Mesothelial cell of epicardium (in vitro differentiated cells): ENCODE measurements around the gene NAMPT. TPM values are rescaled to one million over a fixed set of nuclear protein-coding genes. Genes with fewer than 3 reads are reported as not detected.

Experiments used
- DNase-seq, 2 experiments: peaks; one replicate each; pipeline ENCODE4 v3.0.0; 2021; ENCODE audit warnings: low spot score in 2 of 2; ENCODE audit not compliant: unreplicated experiment in 2 of 2
- H3K27ac Mint-ChIP-seq: 2 replicates; pipeline ENCODE4 v1.8.0; 2021; ENCODE audit warnings: mixed read lengths
- H3K27me3 Mint-ChIP-seq: 2 replicates; pipeline ENCODE4 v1.8.0; 2021; ENCODE audit warnings: low read depth, mixed read lengths
- H3K36me3 Mint-ChIP-seq: 2 replicates; pipeline ENCODE4 v1.8.0; 2021; ENCODE audit warnings: mixed read lengths
- H3K4me1 Mint-ChIP-seq: 2 replicates; pipeline ENCODE4 v1.8.0; 2021; ENCODE audit warnings: mixed read lengths
- H3K4me3 Mint-ChIP-seq: 2 replicates; pipeline ENCODE4 v1.8.0; 2021; ENCODE audit warnings: mild to moderate bottlenecking, moderate library complexity, mixed read lengths
- H3K9me3 Mint-ChIP-seq: 2 replicates; pipeline ENCODE4 v1.8.0; 2021; ENCODE audit warnings: mixed read lengths
- CTCF ChIP-seq: fragments of 200-600 bp; sonication (generic); IDR thresholded peaks from one replicate; pipeline ENCODE4 v1.5.0; 2021; ENCODE audit warnings: antibody characterized with exemption; ENCODE audit not compliant: unreplicated experiment
- total RNA-seq: library from RNA; stranded (reverse); gene quantifications from 3 replicates; pipeline ENCODE4 v1.2.1, GENCODE V29; 2021

The NAMPT gene
- total RNA-seq, 1 donor from 2014 or later = 53.9 TPM

GRCh38 chr7:106222545-106222944 lies 62.2 kb downstream of the NAMPT start:
- no peak for DNase-seq
- TF ChIP-seq CTCF = no peak
- Mint-ChIP-seq H3K36me3 (no peaks in the 10 kb centered on the region), H3K4me1 (no peaks in the 10 kb centered on the region), H3K27me3 (peaks cover 2% of the 10 kb centered on the region), H3K9me3 (peaks cover 2% of the 10 kb centered on the region), H3K27ac (no peak overlapping the region), H3K4me3 (no peak overlapping the region)

GRCh38 chr7:106220307-106220706 lies 64.5 kb downstream of the NAMPT start:
- Mint-ChIP-seq H3K27me3 (peaks cover 2% of the 10 kb centered on the region), H3K36me3 (no peaks in the 10 kb centered on the region), H3K9me3 (no peaks in the 10 kb centered on the region), H3K4me1 (peaks cover 14% of the 10 kb centered on the region), H3K4me3 (no peak overlapping the region), H3K27ac (no peak overlapping the region)
- DNase-seq = no peak
- TF ChIP-seq CTCF = no peak

- Mint-ChIP-seq H3K4me1 (peaks cover 14% of the 10 kb centered on the region), H3K27me3 (peaks cover 2% of the 10 kb centered on the region), H3K27ac (no peak overlapping the region), H3K36me3 (no peaks in the 10 kb centered on the region), H3K9me3 (no peaks in the 10 kb centered on the region), H3K4me3 (no peak overlapping the region)
- DNase-seq = no peak
- no peak for TF ChIP-seq CTCF
Observed at GRCh38 chr7:106219170-106219569, 65.6 kb downstream of the NAMPT start.

- Mint-ChIP-seq H3K27ac (no peak overlapping the region), H3K4me1 (peaks cover 14% of the 10 kb centered on the region), H3K9me3 (no peaks in the 10 kb centered on the region), H3K36me3 (no peaks in the 10 kb centered on the region), H3K27me3 (peaks cover 2% of the 10 kb centered on the region), H3K4me3 (no peak overlapping the region)
- TF ChIP-seq CTCF = no peak
- DNase-seq = no peak
Observed at GRCh38 chr7:106218546-106218945, 66.2 kb downstream of the NAMPT start.

- peaks cover 14% of the 10 kb centered on the region for H3K4me1 Mint-ChIP-seq
- peaks cover 2% of the 10 kb centered on the region for H3K27me3 Mint-ChIP-seq
- DNase-seq = no peak
- no peak overlapping the region for H3K4me3 Mint-ChIP-seq
- no peaks in the 10 kb centered on the region for H3K36me3 Mint-ChIP-seq
- no peak for TF ChIP-seq CTCF
- H3K9me3 Mint-ChIP-seq = peaks cover 4% of the 10 kb centered on the region
- H3K27ac Mint-ChIP-seq = no peak overlapping the region
Observed at GRCh38 chr7:106216923-106217542, 67.8 kb downstream of the NAMPT start.

GRCh38 chr7:106216517-106216922 lies 68.3 kb downstream of the NAMPT start:
- Mint-ChIP-seq H3K4me3 (no peak overlapping the region), H3K36me3 (no peaks in the 10 kb centered on the region), H3K27ac (peak overlapping the region; percentile 65), H3K27me3 (peaks cover 3% of the 10 kb centered on the region), H3K9me3 (peaks cover 9% of the 10 kb centered on the region), H3K4me1 (peaks cover 14% of the 10 kb centered on the region)
- no peak for DNase-seq
- TF ChIP-seq CTCF = no peak
